ENCODE results near the gene TMPRSS3. TPM values are rescaled to one million over a fixed set of nuclear protein-coding genes. Genes with fewer than 3 reads are reported as not detected.

The TMPRSS3 gene
- total RNA-seq, 1 experiment from 2014 or later: 0.27 TPM

- peak; percentile 14 for DNase-seq (ENCODE audit: low read depth)
These were observed 7.0 kb downstream of the TMPRSS3 start for GRCh38 chr21:42388740-42389448.

DNA sequence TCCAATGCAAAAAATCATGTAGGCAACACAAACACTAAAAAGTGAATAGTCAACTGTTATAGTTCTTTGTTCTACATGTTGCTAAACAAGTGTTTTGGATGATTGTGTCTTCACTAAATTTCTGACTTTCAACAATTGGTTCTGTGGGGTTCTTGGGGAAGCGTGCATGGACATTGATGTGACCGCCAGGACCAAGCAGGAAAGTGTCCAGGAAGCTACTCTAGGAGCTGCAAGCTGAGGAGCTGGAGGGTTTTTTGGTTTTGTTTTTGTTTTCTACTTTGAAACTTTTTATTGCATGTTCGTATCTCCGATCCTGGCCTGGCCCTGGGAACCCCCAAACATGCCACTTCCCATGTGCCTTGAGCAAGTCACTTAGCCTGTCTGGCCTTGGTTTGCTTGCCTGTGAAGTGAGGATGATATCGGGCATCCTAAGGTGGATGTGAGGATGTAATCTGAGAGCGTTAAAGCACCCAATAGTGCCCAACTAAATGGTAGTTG is 8.0 kb downstream of the TMPRSS3 start:
- DNase-seq (ENCODE audit: low read depth): no peak

DNA sequence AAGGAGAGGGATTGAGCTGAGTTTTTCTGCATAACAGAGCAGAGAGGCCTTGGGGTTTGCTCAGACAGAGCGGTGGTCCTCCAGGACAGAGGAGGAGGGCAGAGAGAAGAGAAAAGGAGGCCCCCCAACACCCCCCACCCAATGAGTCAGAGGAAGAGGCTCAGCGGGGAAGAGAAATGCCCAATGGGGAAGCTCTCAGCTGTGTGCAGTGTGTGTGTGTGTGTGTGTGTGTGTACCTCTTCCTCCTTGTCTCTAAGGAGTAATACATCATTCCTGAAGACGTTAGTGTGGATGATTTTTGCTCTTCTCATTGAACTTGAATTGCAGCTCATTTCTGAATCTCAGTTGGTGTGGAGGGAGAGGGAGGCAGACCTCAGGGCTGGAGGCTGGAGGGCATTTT is 8.7 kb downstream of the TMPRSS3 start:
- DNase-seq (ENCODE audit: low read depth): no peak

DNA sequence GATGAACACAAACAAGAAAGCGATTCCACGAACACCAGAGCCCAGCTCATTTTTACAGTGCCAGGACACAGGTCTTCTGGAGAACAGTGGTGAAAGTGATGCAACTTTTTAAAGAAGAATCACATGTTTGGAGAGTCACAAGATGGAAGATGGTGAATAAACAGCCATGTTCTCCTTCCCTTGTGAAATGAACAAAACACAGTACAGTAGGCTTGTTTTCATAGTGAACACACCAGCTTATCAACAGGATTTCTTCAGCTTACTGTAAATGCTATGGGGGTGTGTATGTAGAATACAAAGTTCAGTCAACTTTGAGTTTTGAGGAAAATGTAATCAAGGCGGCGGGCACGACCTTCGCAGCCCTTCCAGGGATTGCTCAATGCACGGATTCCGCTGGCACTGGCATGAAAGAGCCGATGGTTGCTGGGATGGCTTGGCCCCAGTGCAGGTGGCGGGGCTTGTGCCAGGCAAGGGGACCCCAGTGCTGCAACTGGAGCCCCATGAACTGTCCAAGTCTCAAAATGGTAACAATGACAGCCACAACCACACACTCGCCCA is 9.7 kb downstream of the TMPRSS3 start:
- DNase-seq (ENCODE audit: low read depth): no peak

DNA sequence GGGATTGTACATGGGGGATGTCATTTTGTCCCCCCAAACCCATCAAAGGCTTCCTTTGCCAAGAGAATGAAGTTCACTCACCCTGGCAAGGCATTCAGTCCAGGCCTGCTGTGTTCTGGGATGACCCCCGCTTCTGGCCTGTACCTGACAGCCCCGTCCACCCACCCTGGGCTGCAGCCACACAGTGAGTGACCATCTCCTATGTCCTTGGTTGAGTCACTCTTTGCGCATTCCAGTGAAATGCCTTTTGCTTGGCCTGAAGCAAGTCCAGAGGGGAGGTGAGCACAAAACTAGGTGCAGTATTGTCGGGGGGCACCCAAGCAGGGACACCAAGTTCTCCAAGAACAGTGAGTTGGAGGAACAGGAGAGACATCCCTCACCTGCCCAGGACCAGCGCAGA is 10.2 kb downstream of the TMPRSS3 start:
- no peak for DNase-seq (ENCODE audit: low read depth)

DNA sequence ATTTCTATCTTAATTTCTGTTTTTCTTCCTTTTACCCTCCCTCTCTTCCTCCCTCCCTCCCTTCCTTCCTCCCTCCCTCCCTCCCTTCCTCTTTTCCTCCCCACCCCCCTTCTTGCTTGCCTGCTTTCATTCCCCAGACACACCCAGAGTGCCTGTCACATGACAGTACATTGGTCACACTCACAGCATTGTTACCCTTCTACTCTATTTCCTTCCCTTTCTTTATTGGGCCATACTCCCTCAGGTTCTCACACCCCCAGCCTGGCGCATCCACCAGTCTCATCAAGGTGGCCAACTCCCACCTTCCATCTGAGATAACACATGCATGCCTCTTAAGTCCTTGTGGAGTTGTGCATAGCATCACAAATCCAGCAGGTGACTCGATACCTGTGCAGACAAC is 10.9 kb downstream of the TMPRSS3 start:
- no peak for DNase-seq (ENCODE audit: low read depth)

DNA sequence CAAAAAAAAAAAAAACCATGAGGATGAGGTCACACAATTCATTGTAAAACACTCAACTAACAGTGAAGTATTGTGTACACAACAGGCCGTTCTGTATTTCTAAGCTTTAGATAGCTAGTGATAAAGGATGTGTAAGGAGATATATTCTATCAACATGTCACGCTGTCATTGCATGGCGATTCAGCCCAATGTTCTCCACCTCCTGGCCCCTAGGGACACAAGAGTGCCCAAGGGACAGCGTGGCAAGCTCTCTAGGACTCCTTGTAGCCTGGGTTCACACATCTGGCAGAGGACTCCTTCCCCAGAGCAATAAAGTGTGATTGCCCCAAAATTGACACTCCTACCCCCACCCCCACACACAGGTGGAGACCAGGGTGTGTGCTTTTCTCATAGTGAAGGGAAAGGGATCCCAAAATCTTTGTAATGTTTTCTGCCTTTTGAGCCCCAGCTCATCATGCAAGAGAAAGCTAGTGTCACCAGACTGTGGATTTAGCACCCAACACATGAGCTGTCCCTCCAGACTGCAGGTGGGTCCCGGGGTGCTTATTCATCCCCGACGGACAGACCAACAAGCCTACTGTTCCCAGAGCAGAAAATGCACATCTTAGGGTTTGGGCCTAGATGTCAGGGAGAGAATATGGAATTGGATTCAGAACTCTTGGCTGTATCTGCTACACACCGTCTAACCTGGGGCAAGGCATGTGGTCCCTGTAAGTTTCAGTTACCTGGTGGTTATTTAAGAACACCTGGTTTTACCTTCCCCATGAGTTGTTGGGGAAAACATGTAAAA is 11.5 kb downstream of the TMPRSS3 start:
- no peak for DNase-seq (ENCODE audit: low read depth)

GRCh38 chr21:42383331-42383730 is 12.5 kb downstream of the TMPRSS3 start:
- no peak for DNase-seq (ENCODE audit: low read depth)

DNA sequence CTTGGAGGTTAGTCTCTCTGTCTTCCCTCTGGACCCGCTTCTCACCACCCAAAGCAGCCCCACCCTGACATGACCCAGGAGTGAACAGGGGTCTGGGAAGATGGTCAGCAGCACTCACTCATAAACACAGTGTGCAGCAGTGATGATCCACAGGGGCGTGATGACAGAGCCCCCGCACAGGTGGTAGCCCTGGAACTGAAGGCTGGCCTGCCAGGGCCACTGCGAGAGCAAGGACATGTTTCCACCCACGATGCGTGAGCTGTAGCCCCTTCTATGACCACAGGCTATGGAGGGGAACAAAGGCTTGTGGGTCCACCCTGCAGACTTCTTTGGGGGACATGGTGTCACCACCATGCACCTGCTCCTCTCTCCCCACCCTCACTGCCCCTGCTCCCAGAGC is 12.9 kb downstream of the TMPRSS3 start:
- no peak for DNase-seq (ENCODE audit: low read depth)

DNA sequence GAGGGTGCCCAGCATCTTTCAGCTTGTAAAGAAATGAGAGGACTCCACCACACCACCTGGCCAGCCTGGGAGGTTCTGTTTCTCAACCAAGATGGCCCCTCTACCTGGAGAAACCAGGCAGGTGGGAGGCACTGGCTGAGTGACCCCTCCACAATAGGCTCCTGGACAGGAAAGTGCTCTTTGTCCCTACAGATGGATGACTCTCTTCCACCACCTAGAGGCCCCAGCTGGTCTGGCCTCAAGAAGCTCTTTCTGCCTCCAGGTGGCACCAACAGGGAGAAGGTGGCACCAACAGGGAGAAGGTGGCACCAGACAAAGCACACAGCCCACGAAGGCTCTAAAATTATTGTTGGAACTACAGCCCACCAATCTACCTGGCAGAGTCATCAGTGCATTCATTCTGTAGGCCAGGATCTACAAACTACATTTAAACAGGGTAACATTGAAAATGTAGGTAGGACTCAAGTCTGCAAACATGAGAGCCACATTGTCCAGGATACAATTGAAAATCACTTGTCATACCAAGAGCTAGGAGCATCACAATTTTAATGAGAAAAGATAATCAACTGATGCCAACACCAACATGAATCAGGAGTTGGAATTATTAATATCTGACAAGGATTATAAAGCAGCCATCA is 14.4 kb downstream of the TMPRSS3 start:
- DNase-seq (ENCODE audit: low read depth): peak; percentile 64

DNA sequence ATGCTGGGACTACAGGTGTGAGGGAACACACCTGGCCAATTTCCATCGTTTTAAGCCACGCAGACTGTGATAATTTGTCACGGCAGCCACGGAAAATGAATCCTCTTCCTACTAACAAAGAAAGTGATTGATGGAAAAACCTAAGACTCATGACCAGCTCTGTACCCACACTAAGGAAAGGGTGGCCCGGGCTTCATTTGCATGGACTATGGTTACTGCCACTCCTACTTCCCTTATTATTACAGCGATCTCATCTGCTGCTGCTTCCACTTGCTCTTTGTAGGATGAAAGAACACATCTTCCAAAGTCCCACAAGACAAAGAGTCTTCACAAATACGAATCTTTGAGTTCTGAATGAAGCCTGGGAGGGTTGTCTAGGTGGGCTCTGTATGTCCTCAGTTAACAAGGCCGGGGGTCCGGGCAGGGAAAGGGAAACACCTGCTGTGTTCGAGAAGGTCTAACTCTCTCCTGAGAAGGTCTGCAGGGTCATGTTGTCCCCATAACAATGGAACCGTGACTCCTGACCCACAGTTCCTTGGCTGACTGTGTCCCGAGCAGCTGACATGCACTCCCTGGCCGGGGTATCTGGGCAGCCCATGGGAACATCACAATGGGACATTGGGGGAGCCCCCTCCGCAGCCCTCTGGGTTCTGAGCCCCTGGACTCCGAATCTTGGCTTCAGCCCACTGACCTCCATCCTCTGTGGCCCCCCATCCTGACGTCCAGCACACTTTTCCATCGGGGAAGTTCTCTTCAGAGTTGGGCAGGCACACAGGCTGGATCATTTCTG is 16.2 kb downstream of the TMPRSS3 start:
- DNase-seq (ENCODE audit: low read depth): no peak

- no peak for DNase-seq (ENCODE audit: low read depth)
These were observed 17.4 kb downstream of the TMPRSS3 start for GRCh38 chr21:42378418-42378817.

DNA sequence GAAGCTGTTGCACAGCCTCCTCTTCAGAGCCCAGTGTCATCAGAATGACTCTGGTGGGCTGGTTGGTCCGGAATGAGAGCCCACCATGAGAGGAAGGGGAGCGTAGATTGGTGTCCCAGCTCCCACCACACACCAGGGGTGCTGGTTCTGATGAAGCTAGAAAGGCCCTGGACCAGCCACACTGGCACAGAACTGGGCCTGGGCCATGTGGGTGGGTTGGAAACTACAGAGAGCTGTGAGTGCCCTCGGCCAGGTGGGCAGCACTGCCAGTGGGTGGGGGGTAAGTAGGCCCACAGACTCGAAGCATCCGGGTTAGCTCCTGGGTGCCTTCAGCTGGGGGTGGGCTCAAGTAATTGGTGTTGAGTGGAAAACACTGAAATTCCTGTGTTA is 17.9 kb downstream of the TMPRSS3 start:
- no peak for DNase-seq (ENCODE audit: low read depth)

DNA sequence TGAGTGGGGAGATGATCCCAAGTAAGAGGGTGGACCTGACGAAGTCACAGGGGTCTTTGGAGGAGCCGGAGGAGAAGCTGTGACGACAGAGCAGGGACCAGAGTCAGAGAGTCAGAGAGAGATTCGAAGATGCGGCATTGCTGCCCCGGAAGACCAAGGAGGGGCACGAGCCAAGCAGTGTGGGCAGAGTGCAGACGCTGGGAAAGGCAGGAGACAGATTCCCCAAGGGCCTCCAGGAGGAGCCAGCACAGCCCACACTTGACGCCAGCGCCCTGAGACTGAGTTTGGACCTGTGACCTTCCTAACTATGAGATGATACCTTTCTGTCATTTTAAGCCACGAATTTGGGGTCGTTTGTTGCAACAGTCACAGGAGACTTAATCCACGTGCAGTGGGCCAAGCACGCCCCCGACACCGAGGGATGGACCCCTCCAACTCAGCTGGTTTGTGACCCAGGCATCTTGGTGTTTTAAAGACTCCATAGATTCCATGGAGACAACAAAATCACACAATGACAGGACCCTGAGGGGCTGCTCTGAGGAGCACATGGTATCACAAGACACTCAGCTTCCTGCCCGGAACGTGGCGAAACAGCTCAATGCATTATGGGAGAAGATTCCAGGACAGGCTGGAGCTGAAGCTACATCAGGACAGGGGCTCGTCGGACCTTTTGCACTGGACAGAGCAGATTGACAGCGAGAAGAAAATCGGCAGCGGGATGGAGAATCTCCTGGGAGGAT is 18.5 kb downstream of the TMPRSS3 start:
- no peak for DNase-seq (ENCODE audit: low read depth)

GRCh38 chr21:42376338-42376982 is 19.4 kb downstream of the TMPRSS3 start:
- DNase-seq (ENCODE audit: low read depth): no peak

GRCh38 chr21:42375966-42376337 is 19.9 kb downstream of the TMPRSS3 start:
- DNase-seq (ENCODE audit: low read depth): no peak

DNA sequence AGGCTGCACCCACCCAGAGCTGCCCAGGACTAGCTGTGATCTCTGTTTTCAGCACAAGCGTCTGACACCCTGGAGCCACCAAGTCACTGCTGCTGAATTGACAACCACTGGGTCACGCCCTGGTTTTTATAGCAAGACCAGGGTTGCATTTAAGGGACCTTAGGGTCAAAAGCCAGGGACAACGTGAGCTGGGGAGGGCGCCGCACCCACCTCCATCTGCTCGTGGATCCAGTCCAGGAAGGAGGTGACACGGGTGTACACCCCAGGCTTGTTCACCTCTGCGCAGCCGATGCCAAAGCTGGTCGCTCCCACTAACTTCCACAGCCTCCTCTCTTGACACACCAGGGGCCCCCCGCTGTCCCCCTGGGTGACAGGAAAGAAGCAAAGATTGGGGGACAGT is 20.3 kb downstream of the TMPRSS3 start:
- DNase-seq (ENCODE audit: low read depth): no peak

GRCh38 chr21:42374864-42375499 is 20.9 kb downstream of the TMPRSS3 start:
- no peak for DNase-seq (ENCODE audit: low read depth)

- no peak for DNase-seq (ENCODE audit: low read depth)
These were observed 21.4 kb downstream of the TMPRSS3 start for GRCh38 chr21:42374457-42374856.

GRCh38 chr21:42373908-42374455 is 21.9 kb downstream of the TMPRSS3 start:
- DNase-seq (ENCODE audit: low read depth): no peak

All from M059J (cell line).